HepG2 (cell line): ENCODE data around the gene CERS1. TPM values are rescaled to one million over a fixed set of nuclear protein-coding genes. Genes with fewer than 3 reads are reported as not detected.
A peak's percentile ranks its signal among the peaks of the same experiment; 100 is the strongest.

Experiments
- CBFB ChIP-seq: sonication (generic); formaldehyde crosslinking; IDR thresholded peaks from 2 replicates; pipeline ENCODE4 v1.4.0; 2020; ENCODE audit warnings: missing genetic modification reagents
- HCFC1 ChIP-seq: fragments of 150-350 bp; IDR thresholded peaks from 2 replicates; pipeline ENCODE4 v1.6.1; 2014; ENCODE audit warnings: low read depth, low read length
- KLF13 ChIP-seq: sonication (generic); formaldehyde crosslinking; IDR thresholded peaks from 2 replicates; pipeline ENCODE4 v1.4.0; 2020; ENCODE audit warnings: mild to moderate bottlenecking, missing genetic modification reagents
- NPAS2 ChIP-seq: sonication (generic); formaldehyde crosslinking; IDR thresholded peaks from 2 replicates; pipeline ENCODE4 v1.8.0; 2022; ENCODE audit warnings: mild to moderate bottlenecking, missing genetic modification reagents, borderline replicate concordance
- SIX1 ChIP-seq: sonication (generic); formaldehyde crosslinking; IDR thresholded peaks from 2 replicates; pipeline ENCODE4 v1.4.0; 2020; ENCODE audit warnings: missing genetic modification reagents, borderline replicate concordance
- SNAPC2 ChIP-seq: sonication (generic); formaldehyde crosslinking; IDR thresholded peaks from 2 replicates; pipeline ENCODE4 v1.8.1; 2022; ENCODE audit warnings: mild to moderate bottlenecking, missing genetic modification reagents
- SSRP1 ChIP-seq: IDR thresholded peaks from 2 replicates; pipeline ENCODE4 v1.6.1; 2016; ENCODE audit warnings: control low read depth
- YY1 ChIP-seq: IDR thresholded peaks from 2 replicates; pipeline ENCODE4 v1.6.1; 2011; ENCODE audit warnings: low read length, low read depth, moderate library complexity, mild to moderate bottlenecking; ENCODE audit not compliant: insufficient read depth, insufficient replicate concordance
- ZFP82 ChIP-seq: sonication (generic); formaldehyde crosslinking; IDR thresholded peaks from 2 replicates; pipeline ENCODE4 v1.5.1; 2020; ENCODE audit warnings: mild to moderate bottlenecking, missing genetic modification reagents, borderline replicate concordance
- ZNF430 ChIP-seq: sonication (generic); formaldehyde crosslinking; IDR thresholded peaks from 2 replicates; pipeline ENCODE4 v1.9.0; 2021; ENCODE audit warnings: mild to moderate bottlenecking, missing genetic modification reagents
- ZNF44 ChIP-seq: sonication (generic); formaldehyde crosslinking; IDR thresholded peaks from 2 replicates; pipeline ENCODE4 v1.5.1; 2020; ENCODE audit warnings: mild to moderate bottlenecking, missing genetic modification reagents
- ZNF558 ChIP-seq: sonication (generic); formaldehyde crosslinking; IDR thresholded peaks from 2 replicates; pipeline ENCODE4 v1.9.0; 2022; ENCODE audit warnings: mild to moderate bottlenecking, missing genetic modification reagents, borderline replicate concordance
- ZNF720 ChIP-seq: sonication (generic); formaldehyde crosslinking; IDR thresholded peaks from 2 replicates; pipeline ENCODE4 v1.4.0; 2020; ENCODE audit warnings: missing genetic modification reagents
- ZSCAN9 ChIP-seq: IDR thresholded peaks from 2 replicates; pipeline ENCODE4 v1.6.1; 2016; ENCODE audit warnings: borderline replicate concordance
- polyA plus RNA-seq, 8 experiments: library from polyadenylated mRNA; depleted of rRNA in 3 of 8; stranded (reverse) in 7 of 8; unstranded in 1 of 8; fragments of >200 nt; fragmentation: Illumina TruSeq in 4 of 8; extraction: Trizol in 4 of 8; gene quantifications; 2 replicates each; pipeline versions ENCODE4 v1.2.1 to v1.2.3, GENCODE V29; 2011 to 2016; ENCODE audit warnings: low read depth in 4 of 8, missing spikeins in 1 of 8, mixed read lengths in 1 of 8; ENCODE audit not compliant: insufficient read depth in 1 of 8
- total RNA-seq, 5 experiments: library from RNA; depleted of rRNA; stranded (reverse); fragments of >200 nt; fragmentation: Illumina TruSeq; extraction: Trizol; gene quantifications; 2 replicates each; pipeline ENCODE4 v1.2.3, GENCODE V29; 2016; ENCODE audit warnings: low read depth in 1 of 5
- TF ChIP-seq, protein P1 (sequence below): sonication (generic); formaldehyde crosslinking; IDR thresholded peaks from 2 replicates; pipeline ENCODE4 v1.4.0; 2020; ENCODE audit warnings: missing genetic modification reagents
- TF ChIP-seq, protein P2 (sequence below): IDR thresholded peaks from 2 replicates; pipeline ENCODE4 v1.6.1; 2016; ENCODE audit warnings: mild to moderate bottlenecking
- TF ChIP-seq, protein P3 (sequence below): sonication (generic); formaldehyde crosslinking; IDR thresholded peaks from 2 replicates; pipeline ENCODE4 v1.4.0; 2020; ENCODE audit warnings: mild to moderate bottlenecking, missing genetic modification reagents
- TF ChIP-seq, protein P4 (sequence below): sonication (generic); formaldehyde crosslinking; IDR thresholded peaks from 2 replicates; pipeline ENCODE4 v1.4.0; 2020; ENCODE audit warnings: mild to moderate bottlenecking, missing genetic modification reagents
- TF ChIP-seq, protein P5 (sequence below): sonication (generic); formaldehyde crosslinking; IDR thresholded peaks from 2 replicates; pipeline ENCODE4 v1.4.0; 2020; ENCODE audit warnings: low read depth, mild to moderate bottlenecking, missing genetic modification reagents
- TF ChIP-seq, protein P6 (sequence below): IDR thresholded peaks from 2 replicates; pipeline ENCODE4 v1.6.1; 2018; ENCODE audit warnings: missing genetic modification reagents, mild to moderate bottlenecking, missing compliant biosample characterization
- TF ChIP-seq, protein P7 (sequence below): sonication (generic); formaldehyde crosslinking; IDR thresholded peaks from 2 replicates; pipeline ENCODE4 v1.8.0; 2022; ENCODE audit warnings: missing genetic modification reagents, mild to moderate bottlenecking, borderline replicate concordance

CERS1 gene
- total and polyA plus RNA-seq, 2 of the 13 experiments (the other 11 are each of a cell fraction or from before 2014, with no cell fraction given): 4.6 to 9.8 TPM

DNA sequence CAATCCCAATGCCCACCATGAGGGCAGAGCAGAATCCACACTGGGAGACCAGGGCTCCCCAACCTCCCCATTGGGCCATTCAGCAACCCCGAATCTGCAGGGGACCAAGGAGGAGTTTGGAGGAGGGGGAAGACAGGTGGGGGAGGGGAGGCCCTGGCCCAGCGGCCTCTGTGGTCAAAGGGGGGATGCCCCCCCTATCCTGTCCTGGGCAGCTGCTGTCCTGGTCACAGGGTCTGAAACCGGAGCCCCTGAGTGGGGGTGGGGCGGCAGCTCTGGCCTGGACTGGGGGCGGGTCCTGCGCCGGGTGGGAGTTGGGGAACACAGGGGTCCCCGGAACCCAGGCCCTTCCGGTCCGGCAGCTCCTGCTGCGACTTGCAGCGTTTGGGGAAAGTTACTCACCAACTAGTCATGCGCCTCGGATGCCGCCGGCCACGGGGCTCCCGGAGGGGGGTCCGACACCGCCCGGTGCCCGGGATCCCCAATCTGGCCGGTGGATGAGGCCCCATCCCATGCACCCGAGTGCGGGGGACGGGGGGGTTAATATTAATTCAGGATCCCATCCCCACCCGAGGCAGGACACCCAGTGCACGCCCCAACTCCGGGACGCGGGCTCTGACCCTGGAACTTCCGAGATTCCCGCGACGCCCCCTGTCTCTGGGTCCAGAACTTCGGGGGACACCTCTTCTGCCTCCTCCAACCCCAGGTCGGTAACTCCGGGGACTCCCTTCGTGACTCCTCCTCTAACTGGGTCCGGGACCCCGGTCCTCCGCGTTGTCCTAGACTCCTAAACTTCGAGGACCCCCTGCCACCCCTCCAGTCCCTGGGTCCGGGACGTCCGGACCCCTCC, 44.2 kb upstream of the CERS1 start (continued):
- TF ChIP-seq CBFB: peak; percentile 40; the same call in 1 of the 2 replicates
- no peak for TF ChIP-seq NPAS2 (CRISPR knock-in tag)
- no peak for TF ChIP-seq ZNF558 (CRISPR knock-in tag)
- no peak for TF ChIP-seq ZNF44 (CRISPR knock-in tag)
- TF ChIP-seq SIX1: no peak
- TF ChIP-seq ZSCAN9 (CRISPR knock-in tag): no peak
- TF ChIP-seq ZFP82: no peak
- TF ChIP-seq, protein P1, sequence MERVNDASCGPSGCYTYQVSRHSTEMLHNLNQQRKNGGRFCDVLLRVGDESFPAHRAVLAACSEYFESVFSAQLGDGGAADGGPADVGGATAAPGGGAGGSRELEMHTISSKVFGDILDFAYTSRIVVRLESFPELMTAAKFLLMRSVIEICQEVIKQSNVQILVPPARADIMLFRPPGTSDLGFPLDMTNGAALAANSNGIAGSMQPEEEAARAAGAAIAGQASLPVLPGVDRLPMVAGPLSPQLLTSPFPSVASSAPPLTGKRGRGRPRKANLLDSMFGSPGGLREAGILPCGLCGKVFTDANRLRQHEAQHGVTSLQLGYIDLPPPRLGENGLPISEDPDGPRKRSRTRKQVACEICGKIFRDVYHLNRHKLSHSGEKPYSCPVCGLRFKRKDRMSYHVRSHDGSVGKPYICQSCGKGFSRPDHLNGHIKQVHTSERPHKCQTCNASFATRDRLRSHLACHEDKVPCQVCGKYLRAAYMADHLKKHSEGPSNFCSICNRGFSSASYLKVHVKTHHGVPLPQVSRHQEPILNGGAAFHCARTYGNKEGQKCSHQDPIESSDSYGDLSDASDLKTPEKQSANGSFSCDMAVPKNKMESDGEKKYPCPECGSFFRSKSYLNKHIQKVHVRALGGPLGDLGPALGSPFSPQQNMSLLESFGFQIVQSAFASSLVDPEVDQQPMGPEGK (CRISPR knock-in tag): peak; percentile 74
- TF ChIP-seq, protein P2, sequence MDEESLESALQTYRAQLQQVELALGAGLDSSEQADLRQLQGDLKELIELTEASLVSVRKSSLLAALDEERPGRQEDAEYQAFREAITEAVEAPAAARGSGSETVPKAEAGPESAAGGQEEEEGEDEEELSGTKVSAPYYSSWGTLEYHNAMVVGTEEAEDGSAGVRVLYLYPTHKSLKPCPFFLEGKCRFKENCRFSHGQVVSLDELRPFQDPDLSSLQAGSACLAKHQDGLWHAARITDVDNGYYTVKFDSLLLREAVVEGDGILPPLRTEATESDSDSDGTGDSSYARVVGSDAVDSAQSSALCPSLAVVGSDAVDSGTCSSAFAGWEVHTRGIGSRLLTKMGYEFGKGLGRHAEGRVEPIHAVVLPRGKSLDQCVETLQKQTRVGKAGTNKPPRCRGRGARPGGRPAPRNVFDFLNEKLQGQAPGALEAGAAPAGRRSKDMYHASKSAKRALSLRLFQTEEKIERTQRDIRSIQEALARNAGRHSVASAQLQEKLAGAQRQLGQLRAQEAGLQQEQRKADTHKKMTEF: 0 out of 2 replicates have a peak, but pooled peaks have one; percentile 36
- no peak for TF ChIP-seq SNAPC2 (CRISPR knock-in tag)
- no peak for TF ChIP-seq HCFC1
- TF ChIP-seq YY1: no peak
- no peak for TF ChIP-seq SSRP1 (CRISPR knock-in tag)
- TF ChIP-seq, protein P3, sequence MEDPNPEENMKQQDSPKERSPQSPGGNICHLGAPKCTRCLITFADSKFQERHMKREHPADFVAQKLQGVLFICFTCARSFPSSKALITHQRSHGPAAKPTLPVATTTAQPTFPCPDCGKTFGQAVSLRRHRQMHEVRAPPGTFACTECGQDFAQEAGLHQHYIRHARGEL (CRISPR knock-in tag): no peak
- no peak for TF ChIP-seq ZNF720
- TF ChIP-seq, protein P4, sequence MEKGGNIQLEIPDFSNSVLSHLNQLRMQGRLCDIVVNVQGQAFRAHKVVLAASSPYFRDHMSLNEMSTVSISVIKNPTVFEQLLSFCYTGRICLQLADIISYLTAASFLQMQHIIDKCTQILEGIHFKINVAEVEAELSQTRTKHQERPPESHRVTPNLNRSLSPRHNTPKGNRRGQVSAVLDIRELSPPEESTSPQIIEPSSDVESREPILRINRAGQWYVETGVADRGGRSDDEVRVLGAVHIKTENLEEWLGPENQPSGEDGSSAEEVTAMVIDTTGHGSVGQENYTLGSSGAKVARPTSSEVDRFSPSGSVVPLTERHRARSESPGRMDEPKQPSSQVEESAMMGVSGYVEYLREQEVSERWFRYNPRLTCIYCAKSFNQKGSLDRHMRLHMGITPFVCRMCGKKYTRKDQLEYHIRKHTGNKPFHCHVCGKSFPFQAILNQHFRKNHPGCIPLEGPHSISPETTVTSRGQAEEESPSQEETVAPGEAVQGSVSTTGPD (CRISPR knock-in tag): peak; percentile 39; the same call in 1 of the 2 replicates
- TF ChIP-seq, protein P5, sequence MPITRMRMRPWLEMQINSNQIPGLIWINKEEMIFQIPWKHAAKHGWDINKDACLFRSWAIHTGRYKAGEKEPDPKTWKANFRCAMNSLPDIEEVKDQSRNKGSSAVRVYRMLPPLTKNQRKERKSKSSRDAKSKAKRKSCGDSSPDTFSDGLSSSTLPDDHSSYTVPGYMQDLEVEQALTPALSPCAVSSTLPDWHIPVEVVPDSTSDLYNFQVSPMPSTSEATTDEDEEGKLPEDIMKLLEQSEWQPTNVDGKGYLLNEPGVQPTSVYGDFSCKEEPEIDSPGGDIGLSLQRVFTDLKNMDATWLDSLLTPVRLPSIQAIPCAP (CRISPR knock-in tag): peak; percentile 22; the same call in 1 of the 2 replicates
- no peak for TF ChIP-seq KLF13
- TF ChIP-seq, protein P6, sequence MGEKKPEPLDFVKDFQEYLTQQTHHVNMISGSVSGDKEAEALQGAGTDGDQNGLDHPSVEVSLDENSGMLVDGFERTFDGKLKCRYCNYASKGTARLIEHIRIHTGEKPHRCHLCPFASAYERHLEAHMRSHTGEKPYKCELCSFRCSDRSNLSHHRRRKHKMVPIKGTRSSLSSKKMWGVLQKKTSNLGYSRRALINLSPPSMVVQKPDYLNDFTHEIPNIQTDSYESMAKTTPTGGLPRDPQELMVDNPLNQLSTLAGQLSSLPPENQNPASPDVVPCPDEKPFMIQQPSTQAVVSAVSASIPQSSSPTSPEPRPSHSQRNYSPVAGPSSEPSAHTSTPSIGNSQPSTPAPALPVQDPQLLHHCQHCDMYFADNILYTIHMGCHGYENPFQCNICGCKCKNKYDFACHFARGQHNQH: 0 out of 2 replicates have a peak, but pooled peaks have one; percentile 13
- TF ChIP-seq, protein P7, sequence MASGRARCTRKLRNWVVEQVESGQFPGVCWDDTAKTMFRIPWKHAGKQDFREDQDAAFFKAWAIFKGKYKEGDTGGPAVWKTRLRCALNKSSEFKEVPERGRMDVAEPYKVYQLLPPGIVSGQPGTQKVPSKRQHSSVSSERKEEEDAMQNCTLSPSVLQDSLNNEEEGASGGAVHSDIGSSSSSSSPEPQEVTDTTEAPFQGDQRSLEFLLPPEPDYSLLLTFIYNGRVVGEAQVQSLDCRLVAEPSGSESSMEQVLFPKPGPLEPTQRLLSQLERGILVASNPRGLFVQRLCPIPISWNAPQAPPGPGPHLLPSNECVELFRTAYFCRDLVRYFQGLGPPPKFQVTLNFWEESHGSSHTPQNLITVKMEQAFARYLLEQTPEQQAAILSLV (CRISPR knock-in tag): peak; percentile 55; the same call in 1 of the 2 replicates
- TF ChIP-seq ZNF430 (CRISPR knock-in tag): no peak
